Measurements from ENCODE around the gene CEACAM21.
"Not testable (repeated sequence)": the region's sequence is repeated elsewhere in the genome, so short reads cannot be mapped to it uniquely, and the experiment has no call there.

Gene CEACAM21

GRCh38 chr19:41581068-41581467 is 5.1 kb downstream of the CEACAM21 start:
- not testable (repeated sequence) for DNase-seq (ENCODE audit: low read depth); H3K4me3 ChIP-seq (ENCODE audit: low read depth, low read length)

- H3K4me3 ChIP-seq (ENCODE audit: low read depth, low read length); DNase-seq (ENCODE audit: low read depth): not testable (repeated sequence)
Measured at GRCh38 chr19:41582577-41583182, 6.7 kb downstream of the CEACAM21 start.

GRCh38 chr19:41584260-41584810 is 8.4 kb downstream of the CEACAM21 start:
- no peak for DNase-seq (ENCODE audit: low read depth)
- no peak overlapping the region for H3K4me3 ChIP-seq (ENCODE audit: low read depth, low read length)

GRCh38 chr19:41584931-41585330 is 9.0 kb downstream of the CEACAM21 start:
- no peak overlapping the region for H3K4me3 ChIP-seq (ENCODE audit: low read depth, low read length)
- DNase-seq (ENCODE audit: low read depth) = no peak

GRCh38 chr19:41586064-41586463 is 10.1 kb downstream of the CEACAM21 start:
- no peak overlapping the region for H3K4me3 ChIP-seq (ENCODE audit: low read depth, low read length)
- no peak for DNase-seq (ENCODE audit: low read depth)

- H3K4me3 ChIP-seq (ENCODE audit: low read depth, low read length) = no peak overlapping the region
- no peak for DNase-seq (ENCODE audit: low read depth)
Measured at GRCh38 chr19:41587101-41587837, 11.3 kb downstream of the CEACAM21 start.

- no peak for DNase-seq (ENCODE audit: low read depth)
- H3K4me3 ChIP-seq (ENCODE audit: low read depth, low read length) = no peak overlapping the region
Measured at GRCh38 chr19:41587838-41588210, 11.9 kb downstream of the CEACAM21 start.

- no peak for DNase-seq (ENCODE audit: low read depth)
- no peak overlapping the region for H3K4me3 ChIP-seq (ENCODE audit: low read depth, low read length)
Measured at GRCh38 chr19:41588497-41589209, 12.7 kb downstream of the CEACAM21 start.

GRCh38 chr19:41589371-41589770 is 13.4 kb downstream of the CEACAM21 start:
- no peak overlapping the region for H3K4me3 ChIP-seq (ENCODE audit: low read depth, low read length)
- no peak for DNase-seq (ENCODE audit: low read depth)

GRCh38 chr19:41590936-41591335 is 15.0 kb downstream of the CEACAM21 start:
- DNase-seq (ENCODE audit: low read depth) = no peak
- no peak overlapping the region for H3K4me3 ChIP-seq (ENCODE audit: low read depth, low read length)

- DNase-seq (ENCODE audit: low read depth) = no peak
- H3K4me3 ChIP-seq (ENCODE audit: low read depth, low read length) = no peak overlapping the region
Measured at GRCh38 chr19:41591951-41592562, 16.1 kb downstream of the CEACAM21 start.

- no peak overlapping the region for H3K4me3 ChIP-seq (ENCODE audit: low read depth, low read length)
- peak; percentile 44 for DNase-seq (ENCODE audit: low read depth)
Measured at GRCh38 chr19:41595258-41595889, 19.4 kb downstream of the CEACAM21 start.

GRCh38 chr19:41595890-41596280 is 19.9 kb downstream of the CEACAM21 start:
- H3K4me3 ChIP-seq (ENCODE audit: low read depth, low read length) = no peak overlapping the region
- no peak for DNase-seq (ENCODE audit: low read depth)

GRCh38 chr19:41597600-41598041 is 21.7 kb downstream of the CEACAM21 start:
- DNase-seq (ENCODE audit: low read depth) = peak; percentile 6
- H3K4me3 ChIP-seq (ENCODE audit: low read depth, low read length) = no peak overlapping the region

GRCh38 chr19:41599175-41599966 is 23.4 kb downstream of the CEACAM21 start:
- H3K4me3 ChIP-seq (ENCODE audit: low read depth, low read length) = no peak overlapping the region
- DNase-seq (ENCODE audit: low read depth) = no peak

- H3K4me3 ChIP-seq (ENCODE audit: low read depth, low read length) = no peak overlapping the region
- DNase-seq (ENCODE audit: low read depth) = no peak
Measured at GRCh38 chr19:41601771-41602170, 25.8 kb downstream of the CEACAM21 start.

- DNase-seq (ENCODE audit: low read depth) = no peak
- no peak overlapping the region for H3K4me3 ChIP-seq (ENCODE audit: low read depth, low read length)
Measured at GRCh38 chr19:41604831-41605230, 28.9 kb downstream of the CEACAM21 start.

- no peak for DNase-seq (ENCODE audit: low read depth)
- no peak overlapping the region for H3K4me3 ChIP-seq (ENCODE audit: low read depth, low read length)
Measured at GRCh38 chr19:41606215-41606837, 30.4 kb downstream of the CEACAM21 start.

Measured in skeletal muscle cell (primary cell).